HG02588 (cell line): ENCODE data around the gene CHD6.

ENCODE experiments used
- ATAC-seq: cut with Tn5 transposase; IDR thresholded peaks from one replicate; pipeline ENCODE4 v1.9.1; 2021; ENCODE audit warnings: mild to moderate bottlenecking, moderate library complexity; ENCODE audit not compliant: unreplicated experiment

CHD6 gene

DNA sequence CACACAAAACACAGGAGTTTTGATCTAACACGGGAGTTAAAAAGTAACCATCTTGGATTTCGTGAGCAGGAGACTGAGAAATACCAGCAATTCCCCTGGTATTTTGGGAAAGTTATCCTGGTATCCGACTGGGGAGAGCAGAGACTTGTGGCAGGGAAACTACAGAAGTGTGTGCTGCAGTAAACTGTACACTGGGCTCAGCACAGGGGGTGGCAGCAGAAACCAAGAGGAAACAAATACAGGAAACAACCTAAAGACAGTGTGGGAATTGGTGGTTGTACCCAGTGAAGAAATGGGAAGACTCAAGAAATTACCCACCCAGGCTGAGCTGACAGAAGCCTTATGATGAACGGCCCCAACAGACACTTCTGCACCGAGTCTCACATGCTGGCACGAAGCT lies 109.8 kb downstream of the CHD6 start:
- no peak for ATAC-seq

GRCh38 chr20:41507851-41508250 lies 110.3 kb downstream of the CHD6 start:
- ATAC-seq = no peak

GRCh38 chr20:41507436-41507835 lies 110.7 kb downstream of the CHD6 start:
- ATAC-seq = no peak

DNA sequence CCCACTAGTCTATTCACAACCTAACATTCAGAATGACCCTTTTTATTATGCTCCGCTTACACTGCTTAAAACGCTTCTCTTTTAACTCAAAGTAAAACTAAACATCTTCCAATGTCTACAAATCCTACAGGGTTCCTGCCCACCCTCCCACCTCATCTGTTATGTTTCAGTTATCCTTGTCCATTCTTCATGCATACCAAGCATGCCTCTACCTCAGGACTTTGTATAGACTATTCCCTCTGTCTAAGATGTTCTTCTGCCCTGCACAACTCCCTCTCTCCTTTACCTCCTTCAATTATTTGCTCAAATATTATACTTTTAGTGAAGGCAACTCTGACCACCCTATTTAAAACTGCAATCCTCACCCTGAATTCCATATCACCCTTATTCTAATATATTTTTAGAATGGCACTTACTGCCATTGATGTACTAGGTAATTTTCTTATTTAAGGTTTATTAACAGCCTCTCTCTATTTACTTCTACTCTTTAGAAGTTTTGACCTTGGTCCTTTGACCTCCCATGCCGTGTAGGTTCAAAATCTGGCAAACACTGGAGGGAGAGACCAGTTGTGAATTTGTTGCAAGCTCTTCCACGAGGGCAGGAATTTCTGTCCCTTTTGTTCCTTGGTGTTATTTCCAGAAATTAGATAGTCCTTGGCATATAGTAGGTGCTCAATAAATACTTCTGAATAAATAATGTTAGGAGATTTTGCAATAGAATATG lies 111.8 kb downstream of the CHD6 start:
- no peak for ATAC-seq

GRCh38 chr20:41505184-41505583 lies 113.0 kb downstream of the CHD6 start:
- no peak for ATAC-seq

GRCh38 chr20:41501376-41501775 lies 116.8 kb downstream of the CHD6 start:
- no peak for ATAC-seq

DNA sequence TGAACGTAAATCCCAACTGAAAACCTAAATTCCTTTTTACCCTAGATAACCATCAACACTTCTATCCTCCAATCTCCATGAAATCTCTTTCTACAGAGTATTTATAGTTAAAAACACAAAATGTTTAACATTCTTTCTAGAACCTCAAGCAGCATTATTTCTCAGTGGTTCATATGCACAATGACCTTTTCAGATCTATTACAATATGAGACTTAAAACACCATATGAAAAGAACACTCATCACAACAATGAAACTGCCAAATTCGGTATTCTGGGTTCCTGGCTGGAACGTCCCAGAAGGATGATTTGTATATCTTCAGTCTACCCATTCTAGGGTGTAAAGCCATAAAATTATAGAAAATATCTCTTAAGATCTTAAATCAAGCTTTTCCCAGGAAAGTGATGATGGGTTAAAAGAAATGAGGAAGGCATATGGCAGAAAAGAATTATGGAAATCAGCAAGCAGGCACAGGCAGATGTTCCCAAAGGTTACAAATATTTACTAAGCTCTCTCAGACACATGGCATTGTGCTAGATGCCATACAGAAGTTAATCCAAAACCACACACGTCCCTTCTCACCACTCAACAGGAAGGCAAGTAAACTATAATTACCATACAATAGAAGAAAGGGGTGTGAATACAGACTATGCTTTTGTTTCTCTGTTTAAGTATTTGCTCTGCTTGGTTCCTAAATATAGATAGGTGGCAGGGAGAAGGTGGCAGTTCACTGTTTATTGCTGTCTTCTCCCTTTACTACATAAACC lies 118.0 kb downstream of the CHD6 start:
- no peak for ATAC-seq

- ATAC-seq = no peak
Measured at GRCh38 chr20:41499064-41499463, 119.1 kb downstream of the CHD6 start.

DNA sequence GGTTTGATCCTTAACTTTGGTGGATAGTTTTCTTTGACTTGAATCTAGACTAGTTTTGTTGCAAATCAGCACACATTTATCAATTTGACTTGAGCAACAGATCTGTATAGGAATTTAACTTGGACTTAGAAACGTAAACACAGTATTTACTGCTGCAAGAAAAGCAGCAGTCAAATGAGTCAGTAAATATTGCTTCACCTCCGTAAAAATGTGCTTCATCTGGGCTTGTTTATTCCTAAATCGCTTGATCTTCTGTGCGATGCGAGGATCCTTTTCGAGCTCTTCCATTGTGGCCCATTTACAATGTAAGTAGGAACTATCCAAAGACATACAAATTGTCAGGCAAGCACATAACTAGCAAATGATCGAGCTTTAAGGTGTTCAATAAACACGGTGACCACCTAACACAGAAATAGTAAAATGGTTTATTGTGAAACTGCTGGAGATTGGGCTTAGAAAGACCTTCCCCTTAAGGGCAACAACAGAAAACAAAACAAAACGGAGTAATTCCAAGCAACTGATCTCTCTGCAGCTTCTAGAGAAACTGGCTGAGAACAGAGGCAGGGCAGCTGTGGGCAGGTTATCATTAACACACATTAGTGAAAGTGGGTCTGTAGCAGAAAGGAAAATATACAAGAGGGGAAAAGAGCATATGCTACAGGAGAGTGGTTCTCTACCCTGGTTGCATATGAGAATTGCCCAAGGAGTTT lies 120.8 kb downstream of the CHD6 start:
- no peak for ATAC-seq

GRCh38 chr20:41494451-41494850 lies 123.7 kb downstream of the CHD6 start:
- ATAC-seq = no peak

- no peak for ATAC-seq
Measured at GRCh38 chr20:41483553-41483930, 134.6 kb downstream of the CHD6 start.

DNA sequence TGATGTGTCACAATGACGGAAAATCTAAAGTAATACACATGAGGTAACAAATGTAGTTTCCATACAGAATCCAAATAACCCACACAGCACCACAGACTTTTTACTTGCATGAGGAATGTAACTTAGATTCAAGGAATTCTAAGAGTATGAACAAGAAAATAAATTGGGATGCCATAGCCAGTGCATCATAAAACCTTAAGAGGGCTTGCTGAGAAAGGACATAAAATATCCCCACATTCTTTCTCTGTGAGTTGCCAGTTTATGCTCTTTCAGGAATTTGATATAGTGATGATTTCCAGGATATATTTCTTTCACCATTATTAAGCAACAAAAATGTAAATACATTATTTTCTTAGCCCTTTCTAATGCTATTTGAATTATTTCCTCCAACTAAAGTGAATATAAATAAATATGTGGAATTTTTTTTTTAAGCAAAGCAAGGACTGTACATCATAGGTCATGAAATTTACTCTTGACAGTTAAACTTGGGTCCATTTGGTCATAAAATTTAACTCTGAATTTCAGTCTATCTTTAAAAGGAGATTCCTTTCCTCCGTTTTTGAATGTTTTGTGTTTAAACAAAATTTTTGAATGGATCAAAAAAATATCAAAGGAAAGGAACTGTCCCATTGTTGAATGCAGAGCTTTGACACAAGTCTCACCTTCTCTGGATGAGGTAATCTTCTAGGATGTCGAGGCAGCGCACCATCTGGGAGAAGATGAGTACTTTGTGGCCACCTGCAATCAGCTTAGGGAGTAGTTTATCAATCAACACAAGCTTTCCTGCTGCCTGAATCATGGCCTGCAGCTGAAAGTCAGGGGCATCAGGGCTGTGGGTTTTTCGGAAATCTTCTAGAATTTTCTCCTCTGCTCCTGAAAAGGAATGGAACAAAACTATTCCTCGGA lies 135.3 kb downstream of the CHD6 start:
- ATAC-seq = no peak

DNA sequence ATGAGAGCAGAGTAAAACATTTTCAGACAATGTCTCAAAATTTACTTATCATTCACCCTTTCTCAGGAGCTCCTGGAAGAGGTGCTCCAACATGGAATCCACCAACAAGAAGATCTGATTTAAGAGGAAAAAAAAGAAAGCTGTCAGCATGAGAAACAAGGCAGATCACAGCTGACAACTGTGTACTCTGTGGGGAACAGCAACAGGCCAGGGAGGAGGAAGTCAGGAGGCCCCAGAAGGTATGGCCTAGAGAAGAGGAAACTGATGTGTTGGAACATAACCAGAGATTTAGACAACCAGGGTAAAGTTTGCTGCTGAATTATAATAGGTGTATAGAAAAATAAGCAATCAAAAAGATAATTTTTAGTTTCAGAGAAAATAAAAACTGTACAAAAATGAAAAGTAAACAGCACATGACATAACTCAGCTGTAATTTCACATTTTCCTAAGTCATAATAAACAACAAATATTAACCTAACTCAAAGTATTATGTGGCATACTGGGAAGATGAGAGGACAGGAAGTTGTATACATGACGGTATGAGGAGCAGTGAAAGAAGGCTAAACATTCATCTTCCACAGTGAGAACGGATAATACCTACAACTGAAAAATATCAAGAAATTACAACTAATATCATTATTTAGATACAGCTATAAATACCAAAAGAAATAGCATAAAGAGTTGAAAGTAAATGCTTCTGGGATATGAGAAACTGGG lies 138.0 kb downstream of the CHD6 start:
- no peak for ATAC-seq

DNA sequence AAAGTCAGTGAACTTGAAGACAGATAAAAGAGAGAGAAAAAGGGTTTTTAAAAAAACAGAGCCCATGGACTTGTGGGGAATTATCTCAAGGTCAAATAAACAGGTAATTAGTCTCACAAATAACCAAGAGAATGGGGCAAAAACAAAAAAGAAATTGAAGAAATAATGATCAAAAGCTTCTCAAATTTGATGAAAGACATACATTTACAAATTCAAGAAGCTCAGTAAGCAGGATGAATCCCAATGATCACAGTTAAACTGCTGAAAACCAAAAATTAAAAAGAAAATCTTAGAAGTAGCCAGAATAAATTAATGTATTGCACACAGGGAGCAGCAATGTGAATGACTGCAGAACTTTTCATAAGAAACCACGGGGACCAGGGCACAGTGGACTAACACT lies 139.1 kb downstream of the CHD6 start:
- no peak for ATAC-seq

- ATAC-seq = no peak
Measured at GRCh38 chr20:41478026-41478425, 140.2 kb downstream of the CHD6 start.

GRCh38 chr20:41476446-41476845 lies 141.7 kb downstream of the CHD6 start:
- ATAC-seq = no peak

DNA sequence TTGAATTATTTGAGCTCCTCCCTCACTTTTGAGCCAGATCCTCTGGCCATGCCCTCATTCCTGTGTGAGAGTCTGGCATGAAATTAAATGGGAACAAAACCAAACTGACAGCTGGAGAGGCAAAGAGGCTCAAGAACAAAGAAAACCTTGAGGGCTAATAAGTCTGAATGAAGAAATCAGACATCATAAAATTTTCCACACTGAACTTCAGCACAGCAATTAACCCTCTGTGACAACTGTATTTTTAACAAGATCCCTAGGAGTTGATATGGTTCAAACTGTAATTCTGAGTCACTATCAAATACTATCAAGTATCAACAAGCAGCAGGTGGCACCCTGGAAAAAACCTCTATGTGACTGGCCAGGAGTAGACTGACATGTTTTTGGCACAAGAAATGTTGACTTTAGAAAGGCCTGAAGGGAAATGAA lies 142.2 kb downstream of the CHD6 start:
- no peak for ATAC-seq

- ATAC-seq = no peak
Measured at GRCh38 chr20:41475503-41475902, 142.7 kb downstream of the CHD6 start.

GRCh38 chr20:41470362-41471095 lies 147.6 kb downstream of the CHD6 start:
- no peak for ATAC-seq

- ATAC-seq = no peak
Measured at GRCh38 chr20:41469868-41470267, 148.3 kb downstream of the CHD6 start.
